Esophagus squamous epithelium (tissue), 4 donors: Measurements from ENCODE around the gene PPP1R12C.

Experiments used
- CTCF ChIP-seq, 6 experiments: fragments of 450-650 bp in 4 of 6; fragments of 200-600 bp in 2 of 6; sonication (generic) in 2 of 6; IDR thresholded peaks; one replicate each; pipeline ENCODE4 v1.5.1; 2016 to 2019; ENCODE audit warnings: antibody characterized with exemption in 6 of 6, mild to moderate bottlenecking in 4 of 6, moderate library complexity in 4 of 6
- POLR2A ChIP-seq, 4 donors: fragments of 450-650 bp; IDR thresholded peaks; one replicate each; pipeline ENCODE4 v1.6.1; 2017; ENCODE audit warnings: antibody characterized with exemption in 4 of 4, mild to moderate bottlenecking in 4 of 4, moderate library complexity in 3 of 4

GRCh38 chr19:55091126-55091910 lies 26.1 kb downstream of the PPP1R12C start:
- TF ChIP-seq CTCF (IDR thresholded peaks at IDR 0.05), result no peak
- TF ChIP-seq POLR2A (IDR thresholded peaks at IDR 0.05), result no peak
